Neural progenitor cell (in vitro differentiated cells): ENCODE data around the gene MYCL. TPM values are rescaled to one million over a fixed set of nuclear protein-coding genes. Genes with fewer than 3 reads are reported as not detected.

Experiments
- DNase-seq: peaks from one replicate; pipeline ENCODE4 v3.0.0-alpha.2; 2016; ENCODE audit warnings: low spot score
- H2AFZ ChIP-seq: fragments of 200-600 bp; sonication (generic); replicated peaks from 2 replicates; pipeline ENCODE4 v1.6.1; 2016; ENCODE audit warnings: antibody characterized with exemption
- H3F3A ChIP-seq: fragments of 200-600 bp; sonication (generic); 2 replicates; pipeline ENCODE4 v1.6.1; 2016; ENCODE audit warnings: antibody characterized with exemption, low read depth
- H3K27ac ChIP-seq: fragments of 200-600 bp; sonication (generic); 2 replicates; pipeline ENCODE4 v1.5.1; 2016; ENCODE audit warnings: mild to moderate bottlenecking
- H3K27me3 ChIP-seq: fragments of 200-600 bp; sonication (generic); 2 replicates; pipeline ENCODE4 v1.6.1; 2016; ENCODE audit warnings: mild to moderate bottlenecking, moderate library complexity
- H3K36me3 ChIP-seq: fragments of 200-600 bp; sonication (generic); 2 replicates; pipeline ENCODE4 v1.5.1; 2016
- H3K4me1 ChIP-seq: fragments of 200-600 bp; sonication (generic); 2 replicates; pipeline ENCODE4 v1.6.1; 2016; ENCODE audit warnings: mixed run types
- H3K4me2 ChIP-seq: fragments of 200-600 bp; sonication (generic); 2 replicates; pipeline ENCODE4 v1.6.1; 2016
- H3K4me3 ChIP-seq: fragments of 200-600 bp; sonication (generic); 2 replicates; pipeline ENCODE4 v1.5.1; 2016
- H3K79me2 ChIP-seq: fragments of 200-600 bp; sonication (generic); 2 replicates; pipeline ENCODE4 v1.6.1; 2016; ENCODE audit warnings: low read depth
- H3K9ac ChIP-seq: fragments of 200-600 bp; sonication (generic); 2 replicates; pipeline ENCODE4 v1.6.1; 2016
- H3K9me3 ChIP-seq: fragments of 200-600 bp; sonication (generic); 2 replicates; pipeline ENCODE4 v1.5.1; 2016; ENCODE audit warnings: low read depth
- H4K20me1 ChIP-seq: fragments of 200-600 bp; sonication (generic); 2 replicates; pipeline ENCODE4 v1.6.1; 2016; ENCODE audit warnings: low read depth
- H3K27ac Mint-ChIP-seq: 3 replicates; pipeline ENCODE4 v1.8.0; 2021; ENCODE audit warnings: mixed read lengths
- H3K27me3 Mint-ChIP-seq: 2 replicates; pipeline ENCODE4 v1.8.0; 2022; ENCODE audit warnings: low read depth, mild to moderate bottlenecking, inconsistent platforms, moderate library complexity, mixed read lengths; ENCODE audit not compliant: insufficient read depth
- H3K36me3 Mint-ChIP-seq: 3 replicates; pipeline ENCODE4 v1.8.0; 2021; ENCODE audit warnings: mixed read lengths
- H3K4me1 Mint-ChIP-seq: 3 replicates; pipeline ENCODE4 v1.8.0; 2021; ENCODE audit warnings: mixed read lengths
- H3K4me3 Mint-ChIP-seq: 3 replicates; pipeline ENCODE4 v1.8.0; 2021; ENCODE audit warnings: mild to moderate bottlenecking, moderate library complexity, mixed read lengths
- H3K9me3 Mint-ChIP-seq: 3 replicates; pipeline ENCODE4 v1.8.0; 2020; ENCODE audit warnings: mixed read lengths
- CTCF ChIP-seq: fragments of 200-600 bp; sonication (generic); IDR thresholded peaks from 2 replicates; pipeline ENCODE4 v1.5.1; 2017; ENCODE audit warnings: antibody characterized with exemption, mild to moderate bottlenecking
- EZH2 ChIP-seq: fragments of 200-600 bp; sonication (generic); IDR thresholded peaks from 2 replicates; pipeline ENCODE4 v1.6.1; 2017; ENCODE audit warnings: antibody characterized with exemption, mild to moderate bottlenecking, moderate library complexity
- EZH2phosphoT487 ChIP-seq: fragments of 200-600 bp; sonication (generic); IDR thresholded peaks from 2 replicates; pipeline ENCODE4 v1.6.1; 2017; ENCODE audit warnings: antibody characterized with exemption
- total RNA-seq: library from RNA; depleted of rRNA; stranded (reverse); fragments of >200 nt; gene quantifications from 2 replicates; pipeline ENCODE4 v1.2.3, GENCODE V29; 2015; ENCODE audit warnings: low replicate concordance

The MYCL gene
- total RNA-seq, 1 donor from 2014 or later: 21.8 TPM

GRCh38 chr1:39859859-39860812 is 41.6 kb downstream of the MYCL start:
- Histone ChIP-seq H3K4me3 (no peak overlapping the region), H3F3A (no peaks in the 10 kb centered on the region), H2AFZ (no peak overlapping the region), H3K9ac (no peak overlapping the region), H3K4me1 (no peaks in the 10 kb centered on the region), H3K27me3 (no peaks in the 10 kb centered on the region), H3K79me2 (peaks cover 97% of the 10 kb centered on the region), H3K9me3 (no peaks in the 10 kb centered on the region), H3K4me2 (no peak overlapping the region), H4K20me1 (peaks cover 61% of the 10 kb centered on the region), H3K36me3 (no peaks in the 10 kb centered on the region), H3K27ac (no peak overlapping the region)
- H3K9me3 Mint-ChIP-seq: no peaks in the 10 kb centered on the region
- H3K27me3 Mint-ChIP-seq: no peaks in the 10 kb centered on the region
- H3K4me1 Mint-ChIP-seq: no peaks in the 10 kb centered on the region
- no peak for DNase-seq
- H3K36me3 Mint-ChIP-seq: peaks cover 32% of the 10 kb centered on the region
- H3K27ac Mint-ChIP-seq: no peak overlapping the region
- TF ChIP-seq EZH2phosphoT487 (no peak), EZH2 (no peak), CTCF (no peak)
- H3K4me3 Mint-ChIP-seq: no peak overlapping the region

- no peak for TF ChIP-seq EZH2
- no peak for TF ChIP-seq EZH2phosphoT487
- no peak for TF ChIP-seq CTCF
- Histone ChIP-seq H4K20me1 (peaks cover 54% of the 10 kb centered on the region), H3K36me3 (no peaks in the 10 kb centered on the region), H3K79me2 (peaks cover 94% of the 10 kb centered on the region), H3K27ac (no peak overlapping the region), H3K27me3 (no peaks in the 10 kb centered on the region), H2AFZ (no peak overlapping the region), H3K4me2 (no peak overlapping the region), H3K9ac (no peak overlapping the region), H3K9me3 (no peaks in the 10 kb centered on the region), H3K4me1 (no peaks in the 10 kb centered on the region), H3K4me3 (no peak overlapping the region), H3F3A (no peaks in the 10 kb centered on the region)
- Mint-ChIP-seq H3K27me3 (no peaks in the 10 kb centered on the region), H3K4me3 (no peak overlapping the region), H3K9me3 (no peaks in the 10 kb centered on the region), H3K27ac (no peak overlapping the region), H3K4me1 (no peaks in the 10 kb centered on the region), H3K36me3 (peaks cover 30% of the 10 kb centered on the region)
- no peak for DNase-seq
Observed at GRCh38 chr1:39858315-39858714, 43.4 kb downstream of the MYCL start.

GRCh38 chr1:39857126-39857878 is 44.4 kb downstream of the MYCL start:
- no peak overlapping the region for H3K4me3 ChIP-seq
- H3F3A ChIP-seq: no peaks in the 10 kb centered on the region
- no peak overlapping the region for H2AFZ ChIP-seq
- Mint-ChIP-seq H3K36me3 (peaks cover 30% of the 10 kb centered on the region), H3K27me3 (no peaks in the 10 kb centered on the region), H3K4me3 (no peak overlapping the region), H3K27ac (no peak overlapping the region), H3K9me3 (no peaks in the 10 kb centered on the region), H3K4me1 (peaks cover 6% of the 10 kb centered on the region)
- H3K4me2 ChIP-seq: no peak overlapping the region
- H3K4me1 ChIP-seq: no peaks in the 10 kb centered on the region
- H4K20me1 ChIP-seq: peaks cover 49% of the 10 kb centered on the region
- no peaks in the 10 kb centered on the region for H3K27me3 ChIP-seq
- H3K9ac ChIP-seq: no peak overlapping the region
- no peaks in the 10 kb centered on the region for H3K9me3 ChIP-seq
- no peak overlapping the region for H3K27ac ChIP-seq
- peaks cover 91% of the 10 kb centered on the region for H3K79me2 ChIP-seq
- no peak for TF ChIP-seq EZH2
- no peak for TF ChIP-seq EZH2phosphoT487
- no peak for TF ChIP-seq CTCF
- DNase-seq: no peak
- H3K36me3 ChIP-seq: no peaks in the 10 kb centered on the region
